Neuronal stem cell (in vitro differentiated cells): ENCODE measurements around the gene TECPR2.

Experiments used
- DNase-seq: peaks from one replicate; pipeline ENCODE4 v3.0.0-alpha.2; 2013; ENCODE audit warnings: low spot score
- H2AFZ ChIP-seq: one replicate; pipeline ENCODE4 v1.6.1; 2013; ENCODE audit warnings: mild to moderate bottlenecking, low read length, inconsistent platforms
- H2AK5ac ChIP-seq: 2 replicates; pipeline ENCODE4 v1.6.1; 2013; ENCODE audit warnings: low read depth, mild to moderate bottlenecking, inconsistent platforms, low read length, moderate library complexity, mixed read lengths
- H2BK120ac ChIP-seq: 2 replicates; pipeline ENCODE4 v1.6.1; 2013; ENCODE audit warnings: low read depth, mild to moderate bottlenecking, inconsistent platforms, low read length, moderate library complexity, mixed read lengths
- H2BK12ac ChIP-seq: one replicate; pipeline ENCODE4 v1.6.1; 2013; ENCODE audit warnings: low read length, inconsistent platforms
- H2BK15ac ChIP-seq: 2 replicates; pipeline ENCODE4 v1.6.1; 2013; ENCODE audit warnings: mild to moderate bottlenecking, low read length, inconsistent platforms, mixed read lengths
- H2BK5ac ChIP-seq: one replicate; pipeline ENCODE4 v1.6.1; 2013; ENCODE audit warnings: inconsistent platforms, mild to moderate bottlenecking, low read length, moderate library complexity
- H3K14ac ChIP-seq: one replicate; pipeline ENCODE4 v1.6.1; 2013; ENCODE audit warnings: low read length, inconsistent platforms
- H3K18ac ChIP-seq: 2 replicates; pipeline ENCODE4 v1.6.1; 2013; ENCODE audit warnings: low read length, inconsistent platforms
- H3K23ac ChIP-seq: 2 replicates; pipeline ENCODE4 v1.6.1; 2013; ENCODE audit warnings: low read depth, mild to moderate bottlenecking, mixed read lengths, low read length, inconsistent platforms; ENCODE audit not compliant: poor library complexity
- H3K27ac ChIP-seq: replicated peaks from 3 replicates; pipeline ENCODE4 v1.5.1; 2013; ENCODE audit warnings: low read length, inconsistent platforms
- H3K27me3 ChIP-seq, 3 experiments: 2 replicates each; pipeline ENCODE4 v1.6.1; 2013; ENCODE audit warnings: low read length in 3 of 3, mild to moderate bottlenecking in 2 of 3, inconsistent platforms in 1 of 3, low read depth in 1 of 3, mixed read lengths in 1 of 3, moderate library complexity in 1 of 3; ENCODE audit not compliant: control insufficient read depth in 3 of 3, insufficient read depth in 3 of 3
- H3K36me3 ChIP-seq, 2 donors: replicated peaks in 1 of 2; 2 replicates each; pipeline ENCODE4 v1.6.1; 2013; ENCODE audit warnings: low read length in 2 of 2; ENCODE audit not compliant: control insufficient read depth in 2 of 2, insufficient read depth in 2 of 2
- H3K4ac ChIP-seq: 2 replicates; pipeline ENCODE4 v1.6.1; 2013; ENCODE audit warnings: inconsistent platforms, mild to moderate bottlenecking, low read length, moderate library complexity
- H3K4me1 ChIP-seq, 2 donors: 1 replicate in 1 of 2; 2 replicates in 1 of 2; pipeline ENCODE4 v1.6.1; 2013; ENCODE audit warnings: low read length in 2 of 2, low read depth in 1 of 2; ENCODE audit not compliant: control insufficient read depth in 2 of 2, insufficient read depth in 1 of 2
- H3K4me2 ChIP-seq: one replicate; pipeline ENCODE4 v1.6.1; 2013; ENCODE audit warnings: mild to moderate bottlenecking, low read length, inconsistent platforms; ENCODE audit not compliant: insufficient read depth, poor library complexity, severe bottlenecking
- H3K4me3 ChIP-seq, 2 donors: 2 replicates each; pipeline ENCODE4 v1.5.1; 2013; ENCODE audit warnings: low read length in 2 of 2, mild to moderate bottlenecking in 2 of 2, inconsistent platforms in 1 of 2, moderate library complexity in 1 of 2
- H3K79me1 ChIP-seq: one replicate; pipeline ENCODE4 v1.6.1; 2013; ENCODE audit warnings: low read depth, mild to moderate bottlenecking, inconsistent platforms, low read length, moderate library complexity
- H3K9ac ChIP-seq: one replicate; pipeline ENCODE4 v1.6.1; 2013; ENCODE audit warnings: mild to moderate bottlenecking, low read depth, low read length, inconsistent platforms; ENCODE audit not compliant: poor library complexity
- H3K9me3 ChIP-seq, 2 donors: replicated peaks in 1 of 2; 2 replicates each; pipeline versions ENCODE3 to v1.6.1; 2013; ENCODE audit warnings: low read length in 2 of 2, mild to moderate bottlenecking in 2 of 2, inconsistent platforms in 1 of 2, low read depth in 1 of 2, mixed read lengths in 1 of 2, moderate library complexity in 1 of 2; ENCODE audit not compliant: control insufficient read depth in 2 of 2, insufficient read depth in 1 of 2
- H4K8ac ChIP-seq: one replicate; pipeline ENCODE4 v1.6.1; 2013; ENCODE audit warnings: low read depth, mild to moderate bottlenecking, inconsistent platforms, low read length, moderate library complexity
- H4K91ac ChIP-seq: one replicate; pipeline ENCODE4 v1.6.1; 2013; ENCODE audit warnings: low read length, low read depth, mild to moderate bottlenecking, inconsistent platforms; ENCODE audit not compliant: poor library complexity
- WGBS, 2 donors: extraction: QIAGEN DNeasy Blood & Tissue Kit; methylation state at CpG; one replicate each; pipeline ENCODE4 v1.1.7; 2013; ENCODE audit warnings: missing lambda C conversion rate in 2 of 2, mixed read lengths in 1 of 2; ENCODE audit not compliant: insufficient read length in 2 of 2, insufficient replicate concordance in 1 of 2; ENCODE audit errors: extremely low coverage in 2 of 2; 5-methylcytosine and 5-hydroxymethylcytosine counted together

Gene TECPR2

DNA sequence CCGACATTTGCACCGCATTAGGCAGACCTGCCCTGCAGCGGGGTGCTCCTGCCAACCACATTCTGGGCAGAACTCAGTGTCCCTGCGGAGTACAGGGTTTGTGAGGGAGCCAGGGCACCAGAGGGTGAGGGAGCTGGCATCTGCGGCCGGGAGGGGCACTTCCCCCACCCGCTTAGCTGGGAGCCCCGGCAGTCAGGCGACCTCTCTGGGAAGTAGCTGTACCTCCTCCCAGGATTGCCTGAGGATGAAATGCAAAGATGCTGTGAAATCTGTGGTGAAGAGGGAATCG lies 88.3 kb downstream of the TECPR2 start:
- Histone ChIP-seq H4K91ac (no peak overlapping the region), H3K27ac (no peak overlapping the region), H3K4ac (no peak overlapping the region), H3K23ac (peak overlapping the region; percentile 17), H2BK15ac (no peak overlapping the region), H2BK12ac (no peak overlapping the region), H3K9ac (no peak overlapping the region), H2BK5ac (no peak overlapping the region), H3K14ac (no peak overlapping the region), H2BK120ac (no peak overlapping the region), H2AK5ac (no peak overlapping the region), H3K27me3 (no peaks in the 10 kb centered on the region), H3K79me1 (peaks cover 1% of the 10 kb centered on the region), H3K4me2 (no peak overlapping the region), H3K4me1 (no peaks in the 10 kb centered on the region), H3K4me3 (no peak overlapping the region), H2AFZ (no peak overlapping the region), H3K36me3 (peaks cover 27 to 83% of the 10 kb centered on the region in 2 donors), H3K9me3 (no peaks in the 10 kb centered on the region), H4K8ac (no peak overlapping the region), H3K18ac (peak overlapping the region; percentile 27)
- DNase-seq: no peak
- WGBS, 2 donors: no CpG with 5 or more reads among the region's 10 CpGs

DNA sequence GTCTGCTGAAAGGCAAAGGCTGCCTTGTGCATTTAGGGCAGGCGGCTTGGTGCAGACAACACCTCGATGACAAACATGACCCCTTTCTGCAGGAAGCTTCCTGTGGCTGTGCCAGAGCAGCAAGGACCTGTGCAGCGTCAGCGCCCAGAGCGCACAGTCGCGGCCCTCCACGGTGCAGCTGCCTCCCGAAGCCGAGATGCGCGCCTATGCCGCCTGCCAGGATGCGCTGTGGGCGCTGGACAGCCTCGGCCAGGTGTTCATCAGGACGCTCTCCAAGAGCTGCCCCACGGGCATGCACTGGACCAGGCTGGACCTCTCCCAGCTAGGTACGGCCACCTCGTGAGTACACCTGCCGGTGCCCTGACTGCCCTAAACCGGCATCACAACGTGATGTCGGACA lies 89.6 kb downstream of the TECPR2 start:
- H2AK5ac ChIP-seq: no peak overlapping the region
- no peak overlapping the region for H3K14ac ChIP-seq
- H3K9me3 ChIP-seq: no peaks in the 10 kb centered on the region
- no peak overlapping the region for H3K9ac ChIP-seq
- H3K4ac ChIP-seq: no peak overlapping the region
- no peak overlapping the region for H2BK5ac ChIP-seq
- H3K18ac ChIP-seq: no peak overlapping the region
- H3K4me3 ChIP-seq: no peak overlapping the region
- H3K27me3 ChIP-seq: no peaks in the 10 kb centered on the region
- no peak overlapping the region for H3K4me2 ChIP-seq
- WGBS, 2 donors: no CpG with 5 or more reads among the region's 24 CpGs
- H3K36me3 ChIP-seq: peaks cover 27 to 79% of the 10 kb centered on the region in 2 donors
- no peak overlapping the region for H3K27ac ChIP-seq
- H4K8ac ChIP-seq: no peak overlapping the region
- peaks cover 1% of the 10 kb centered on the region for H3K79me1 ChIP-seq
- H4K91ac ChIP-seq: no peak overlapping the region
- H2BK15ac ChIP-seq: no peak overlapping the region
- H3K4me1 ChIP-seq: no peaks in the 10 kb centered on the region
- no peak for DNase-seq
- H2BK12ac ChIP-seq: no peak overlapping the region
- no peak overlapping the region for H3K23ac ChIP-seq
- no peak overlapping the region for H2AFZ ChIP-seq
- H2BK120ac ChIP-seq: no peak overlapping the region

- Histone ChIP-seq H4K91ac (no peak overlapping the region), H2BK12ac (no peak overlapping the region), H3K23ac (no peak overlapping the region), H2AFZ (no peak overlapping the region), H2AK5ac (no peak overlapping the region), H4K8ac (no peak overlapping the region), H3K18ac (no peak overlapping the region), H3K4me2 (no peak overlapping the region), H3K4me3 (no peak overlapping the region), H2BK15ac (no peak overlapping the region), H3K9me3 (no peaks in the 10 kb centered on the region), H2BK5ac (no peak overlapping the region), H3K14ac (no peak overlapping the region), H3K4ac (no peak overlapping the region), H3K4me1 (no peaks in the 10 kb centered on the region), H3K36me3 (peaks cover 30 to 70% of the 10 kb centered on the region in 2 donors), H3K27ac (no peak overlapping the region), H3K9ac (no peak overlapping the region), H3K27me3 (no peaks in the 10 kb centered on the region), H2BK120ac (no peak overlapping the region), H3K79me1 (peaks cover 1% of the 10 kb centered on the region)
- whole genome bisulfite sequencing, 2 donors: no CpG with 5 or more reads among the region's 5 CpGs
- no peak for DNase-seq
Observed at GRCh38 chr14:102454711-102455110, 92.0 kb downstream of the TECPR2 start.

GRCh38 chr14:102457509-102457908 lies 94.8 kb downstream of the TECPR2 start:
- no peak overlapping the region for H3K27ac ChIP-seq
- H2AK5ac ChIP-seq: no peak overlapping the region
- H3K9me3 ChIP-seq: no peaks in the 10 kb centered on the region
- H2BK12ac ChIP-seq: no peak overlapping the region
- H4K91ac ChIP-seq: no peak overlapping the region
- no peak overlapping the region for H3K14ac ChIP-seq
- peaks cover 1% of the 10 kb centered on the region for H3K79me1 ChIP-seq
- H4K8ac ChIP-seq: no peak overlapping the region
- no peak overlapping the region for H2BK15ac ChIP-seq
- no peaks in the 10 kb centered on the region for H3K27me3 ChIP-seq
- no peak overlapping the region for H2BK5ac ChIP-seq
- no peak overlapping the region for H2AFZ ChIP-seq
- no CpG with 5 or more reads among the region's 2 CpGs for WGBS, 2 donors
- no peak overlapping the region for H3K9ac ChIP-seq
- no peaks in the 10 kb centered on the region for H3K4me1 ChIP-seq
- no peak overlapping the region for H3K4me3 ChIP-seq
- DNase-seq: no peak
- no peak overlapping the region for H3K4ac ChIP-seq
- no peak overlapping the region for H2BK120ac ChIP-seq
- no peak overlapping the region for H3K23ac ChIP-seq
- peaks cover 13 to 53% of the 10 kb centered on the region in 2 donors for H3K36me3 ChIP-seq
- no peak overlapping the region for H3K18ac ChIP-seq
- H3K4me2 ChIP-seq: no peak overlapping the region
